AG04450 (cell line): ENCODE data around the gene DNAJC5. TPM values are rescaled to one million over a fixed set of nuclear protein-coding genes. Genes with fewer than 3 reads are reported as not detected.
"Not testable (repeated sequence)": the region's sequence is repeated elsewhere in the genome, so short reads cannot be mapped to it uniquely, and the experiment has no call there.

ENCODE experiments used
- CTCF ChIA-PET: fragments of 300-600, 350-600 bp; formaldehyde crosslinking; extraction: SDS; loops from one replicate; lab custom pipeline; 2022; ENCODE audit warnings: antibody characterized with exemption, inconsistent platforms; lab: Charles Lee
- POLR2A ChIA-PET: fragments of 350-600 bp; formaldehyde crosslinking; extraction: SDS; loops from one replicate; lab custom pipeline; 2021; ENCODE audit warnings: antibody characterized with exemption, inconsistent platforms; lab: Yijun Ruan, JAX
- DNase-seq: peaks from one replicate; pipeline ENCODE4 v3.0.0-alpha.2; 2011; ENCODE audit warnings: low read depth, low spot score
- H3K27ac ChIP-seq: one replicate; pipeline ENCODE4 v1.5.1; 2012; ENCODE audit warnings: low read depth, low read length, control low read depth
- H3K27me3 ChIP-seq: one replicate; pipeline ENCODE4 v1.6.0; 2012; ENCODE audit warnings: low read length; ENCODE audit not compliant: control insufficient read depth, insufficient read depth
- H3K4me3 ChIP-seq: 2 replicates; pipeline ENCODE4 v1.5.1; 2011; ENCODE audit warnings: mild to moderate bottlenecking, low read depth, low read length, control low read depth
- H3K9me3 ChIP-seq: 2 replicates; pipeline ENCODE4 v1.5.1; 2012; ENCODE audit warnings: low read length; ENCODE audit not compliant: control insufficient read depth, insufficient read depth
- polyA plus RNA-seq: library from polyadenylated mRNA; depleted of rRNA; stranded (reverse); fragments of >200 nt; gene quantifications from 2 replicates; pipeline ENCODE4 v1.2.3, GENCODE V29; 2011
- TF ChIP-seq, protein P1 (sequence below): IDR thresholded peaks from 2 replicates; pipeline ENCODE4 v1.5.1; 2011; ENCODE audit warnings: low read depth, low read length, control low read depth, inconsistent platforms

The DNAJC5 gene
- polyA plus RNA-seq, 1 experiment = 36.7 TPM

DNA sequence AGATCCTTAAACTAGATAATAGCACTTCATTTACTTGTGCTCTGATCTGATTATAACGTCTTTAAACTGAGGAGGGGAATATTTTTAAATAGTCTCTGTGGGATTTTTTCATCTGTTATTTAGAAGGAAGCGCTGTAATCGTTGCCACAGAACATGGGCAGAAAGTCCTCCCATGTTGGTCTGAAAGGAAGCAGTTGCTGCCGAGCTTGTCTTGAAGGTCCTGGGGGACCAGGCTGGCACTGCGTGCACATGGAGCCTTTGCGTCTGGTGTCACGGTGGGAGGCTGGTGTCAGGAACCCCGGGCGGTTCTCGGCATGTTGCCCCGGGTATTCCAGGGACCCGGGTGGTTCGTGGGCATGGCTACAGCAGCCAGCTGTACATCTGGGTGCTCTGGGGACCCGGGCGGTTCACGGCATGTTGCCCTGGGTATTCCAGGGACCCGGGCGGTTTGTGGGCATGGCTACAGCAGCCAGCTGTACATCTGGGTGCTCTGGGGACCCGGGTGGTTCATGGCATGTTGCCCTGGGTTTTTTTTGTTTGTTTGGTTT lies 18.4 kb upstream of the DNAJC5 start:
- no peak for DNase-seq
- TF ChIP-seq, protein P1, sequence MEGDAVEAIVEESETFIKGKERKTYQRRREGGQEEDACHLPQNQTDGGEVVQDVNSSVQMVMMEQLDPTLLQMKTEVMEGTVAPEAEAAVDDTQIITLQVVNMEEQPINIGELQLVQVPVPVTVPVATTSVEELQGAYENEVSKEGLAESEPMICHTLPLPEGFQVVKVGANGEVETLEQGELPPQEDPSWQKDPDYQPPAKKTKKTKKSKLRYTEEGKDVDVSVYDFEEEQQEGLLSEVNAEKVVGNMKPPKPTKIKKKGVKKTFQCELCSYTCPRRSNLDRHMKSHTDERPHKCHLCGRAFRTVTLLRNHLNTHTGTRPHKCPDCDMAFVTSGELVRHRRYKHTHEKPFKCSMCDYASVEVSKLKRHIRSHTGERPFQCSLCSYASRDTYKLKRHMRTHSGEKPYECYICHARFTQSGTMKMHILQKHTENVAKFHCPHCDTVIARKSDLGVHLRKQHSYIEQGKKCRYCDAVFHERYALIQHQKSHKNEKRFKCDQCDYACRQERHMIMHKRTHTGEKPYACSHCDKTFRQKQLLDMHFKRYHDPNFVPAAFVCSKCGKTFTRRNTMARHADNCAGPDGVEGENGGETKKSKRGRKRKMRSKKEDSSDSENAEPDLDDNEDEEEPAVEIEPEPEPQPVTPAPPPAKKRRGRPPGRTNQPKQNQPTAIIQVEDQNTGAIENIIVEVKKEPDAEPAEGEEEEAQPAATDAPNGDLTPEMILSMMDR = no peak
- Histone ChIP-seq H3K27me3 (no peaks in the 10 kb centered on the region), H3K27ac (no peak overlapping the region), H3K4me3 (no peak overlapping the region), H3K9me3 (no peaks in the 10 kb centered on the region)
- ChIA-PET CTCF (no interaction called here), POLR2A (interaction anchor here (0.6 to 1.5 kb wide), 3 partner anchors 11 to 57 kb away, joined by 3 to 14 read pairs (median 5); partner anchors contain the start of gene TPD52L2)

DNA sequence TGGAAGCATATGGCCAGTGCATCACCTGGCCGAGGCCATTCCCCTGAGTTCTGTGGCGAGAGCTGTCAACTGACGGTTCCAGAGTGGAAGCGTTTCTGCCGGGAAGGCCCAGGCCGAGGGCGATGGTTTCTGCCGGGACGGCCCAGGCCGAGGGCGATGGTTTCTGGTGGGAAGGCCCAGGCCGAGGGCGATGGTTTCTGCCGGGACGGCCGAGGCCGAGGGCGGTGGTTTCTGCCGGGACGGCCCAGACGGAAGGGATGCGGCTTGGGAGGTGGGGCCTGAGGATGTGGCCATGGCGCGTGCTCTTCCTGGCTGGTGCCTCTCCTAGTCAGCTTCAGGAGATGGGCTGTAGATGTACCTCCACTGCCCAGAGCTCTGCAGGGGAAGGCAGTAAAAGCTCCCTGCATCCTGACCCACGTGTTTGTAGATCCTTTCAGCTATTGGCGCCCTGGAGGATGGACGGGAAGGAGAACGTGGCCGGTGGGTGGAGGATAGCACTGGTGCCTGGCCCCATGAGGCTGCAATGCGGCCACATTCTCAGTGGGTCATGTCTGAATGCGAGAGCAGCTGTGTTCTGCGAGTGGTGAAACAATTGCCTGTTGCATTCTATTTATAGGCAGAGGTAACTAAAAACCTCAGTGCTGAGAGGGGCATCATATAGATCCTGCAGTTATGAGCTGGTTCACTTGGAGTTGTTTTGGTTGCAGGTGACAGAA lies 17.0 kb upstream of the DNAJC5 start:
- H3K27ac ChIP-seq = no peak overlapping the region
- no peaks in the 10 kb centered on the region for H3K27me3 ChIP-seq
- TF ChIP-seq, protein P1 = no peak
- no peak overlapping the region for H3K4me3 ChIP-seq
- no peaks in the 10 kb centered on the region for H3K9me3 ChIP-seq
- CTCF ChIA-PET = no interaction called here
- no peak for DNase-seq
- POLR2A ChIA-PET = interaction anchor here (0.9 to 1.3 kb wide), 2 partner anchors 16 to 18 kb away, joined by 3 read pairs; no protein-coding TSS in a partner anchor

DNA sequence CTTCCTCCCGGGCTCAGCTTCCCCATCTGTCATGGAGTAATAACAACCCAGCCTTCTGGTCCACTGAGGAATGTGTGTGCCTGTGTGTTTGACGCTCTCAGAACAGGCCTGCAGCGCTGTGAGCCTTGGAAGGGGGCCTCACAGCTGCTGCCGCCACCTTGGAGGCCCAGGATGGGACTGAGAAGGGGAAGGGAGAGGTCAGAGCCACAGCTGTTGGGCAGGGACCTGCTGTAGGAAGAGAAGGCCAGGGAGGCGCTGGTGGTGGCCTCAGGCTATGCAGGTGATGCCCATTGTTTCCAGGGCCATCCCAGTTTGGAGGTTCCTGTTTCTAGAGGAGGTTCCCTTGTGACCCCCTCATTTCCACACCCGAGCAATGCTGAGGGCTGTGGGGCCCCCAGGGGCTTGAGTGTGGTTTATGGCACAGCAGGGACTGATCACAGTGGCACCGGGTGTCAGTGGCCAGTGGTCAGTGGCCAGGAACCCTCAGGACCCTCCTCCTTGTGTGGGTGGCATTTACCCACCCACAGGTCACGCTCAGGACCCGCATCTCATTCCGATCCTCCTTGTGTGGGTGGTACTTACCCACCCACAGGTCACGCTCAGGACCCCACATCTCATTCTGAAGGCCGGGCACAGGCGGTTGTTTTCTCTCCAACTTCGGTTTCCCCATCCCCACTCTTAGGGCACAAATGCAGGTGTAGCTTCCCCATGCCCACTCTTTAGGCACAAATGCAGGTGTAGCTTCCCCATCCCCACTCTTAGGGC lies 15.8 kb upstream of the DNAJC5 start:
- TF ChIP-seq, protein P1 = no peak
- DNase-seq = no peak
- Histone ChIP-seq H3K9me3 (no peaks in the 10 kb centered on the region), H3K27ac (no peak overlapping the region), H3K27me3 (no peaks in the 10 kb centered on the region), H3K4me3 (no peak overlapping the region)
- ChIA-PET CTCF (no interaction called here), POLR2A (interaction anchor here (0.9 to 1.3 kb wide), 2 partner anchors 15 to 17 kb away, joined by 3 read pairs; no protein-coding TSS in a partner anchor)

DNA sequence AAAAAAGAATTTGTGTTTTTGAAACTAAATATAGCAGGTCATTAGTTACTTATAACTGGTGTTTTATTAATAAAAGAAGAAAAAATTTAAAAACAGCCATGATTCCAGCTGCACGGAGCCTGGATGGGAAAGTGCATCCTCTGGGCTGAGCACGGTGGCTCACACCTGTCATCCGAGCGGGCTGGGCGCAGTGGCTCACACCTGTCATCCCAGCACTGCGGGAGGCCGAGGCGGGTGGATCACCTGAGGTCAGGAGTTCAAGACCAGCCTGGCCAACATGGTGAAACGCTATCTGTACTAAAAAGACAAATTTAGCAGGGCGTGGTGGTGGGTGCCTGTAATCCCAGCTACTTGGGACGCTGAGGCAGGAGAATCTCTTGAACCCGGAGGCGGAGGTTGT lies 14.0 kb upstream of the DNAJC5 start:
- POLR2A ChIA-PET, CTCF ChIA-PET, DNase-seq, H3K27ac ChIP-seq, H3K27me3 ChIP-seq, H3K9me3 ChIP-seq, H3K4me3 ChIP-seq: not testable (repeated sequence)

DNA sequence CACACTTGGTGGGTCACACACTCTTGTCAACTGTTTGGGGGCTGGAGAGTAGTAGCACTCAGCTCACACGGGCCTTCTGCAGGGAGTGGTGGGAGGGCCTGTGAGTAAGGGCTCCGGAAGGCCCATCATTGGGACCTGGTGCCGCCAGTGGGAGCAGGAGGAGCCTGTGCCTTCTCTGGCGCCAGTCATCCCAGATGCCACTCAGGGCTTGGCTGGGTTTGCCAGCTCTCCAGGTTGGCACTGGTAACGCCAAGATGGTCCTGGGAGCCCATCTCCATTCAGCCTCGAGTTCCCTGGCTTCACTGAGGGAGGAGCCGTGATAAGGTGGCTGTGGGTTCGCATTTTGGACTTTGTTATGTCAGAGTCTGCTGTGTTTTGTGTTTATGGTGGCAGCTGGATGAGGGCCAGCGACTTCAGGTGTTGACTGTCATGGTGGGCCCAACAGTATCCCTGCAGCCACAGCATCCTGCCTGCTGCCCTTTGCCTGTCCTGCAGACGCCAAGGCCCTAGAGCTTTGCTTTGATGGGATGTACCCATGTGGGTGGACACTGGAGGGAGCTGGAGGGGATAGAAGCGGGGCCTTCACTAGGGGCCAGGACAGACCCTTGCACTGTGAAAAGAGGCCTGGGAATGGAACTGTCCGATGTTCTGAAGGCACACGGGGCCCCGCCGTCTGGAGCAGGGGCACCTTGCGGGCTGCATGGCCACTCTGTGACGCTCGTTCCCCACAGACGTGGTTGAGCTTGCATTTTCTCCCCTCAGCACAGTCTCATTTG lies 13.3 kb upstream of the DNAJC5 start:
- CTCF ChIA-PET = no interaction called here

More for the DNA sequence above, 13.3 kb upstream of the DNAJC5 start:
- no peak overlapping the region for H3K27ac ChIP-seq
- no peak overlapping the region for H3K4me3 ChIP-seq
- POLR2A ChIA-PET = interaction anchor here (1.1 kb wide), 1 partner anchor 17 kb away, joined by 4 read pairs; the partner anchor contains the start of gene TPD52L2
- no peaks in the 10 kb centered on the region for H3K27me3 ChIP-seq
- no peak for DNase-seq
- TF ChIP-seq, protein P1 = no peak
- H3K9me3 ChIP-seq = no peaks in the 10 kb centered on the region
